ENCODE data around the gene SLC18A3. TPM values are rescaled to one million over a fixed set of nuclear protein-coding genes. Genes with fewer than 3 reads are reported as not detected.

SLC18A3 gene
- total RNA-seq, 2 experiments from 2014 or later, result not detected

GRCh38 chr10:49600781-49601400, 9.2 kb upstream of the SLC18A3 start:
- ATAC-seq (no peak), DNase-seq (no peak)
- TF ChIP-seq CTCF (IDR thresholded peaks at IDR 0.05), result no peak
- Mint-ChIP-seq H3K4me1 (ENCODE audit: low read depth) (no peaks in the 10 kb centered on the region), H3K27ac (no peak overlapping the region), H3K36me3 (ENCODE audit: low read depth) (no peaks in the 10 kb centered on the region), H3K4me3 (no peak overlapping the region), H3K9me3 (no peaks in the 10 kb centered on the region), H3K27me3 (peaks cover 25% of the 10 kb centered on the region)
- ChIA-PET POLR2A (no interaction called here), CTCF (interaction anchor here (1.3 kb wide), 1 partner anchor 7 kb away, joined by 4 read pairs; no protein-coding TSS in a partner anchor)
- intact Hi-C loops (cut with micrococcal nuclease), result loop anchor here (10.0 kb wide), 1 partner anchor 164 kb away; the partner anchor contains the start of gene OGDHL

GRCh38 chr10:49601857-49602256, 8.3 kb upstream of the SLC18A3 start:
- H3K4me1 Mint-ChIP-seq (ENCODE audit: low read depth), result no peaks in the 10 kb centered on the region
- ChIA-PET CTCF (interaction anchor here (1.2 to 1.3 kb wide), 2 partner anchors 8 to 11 kb away, joined by 3 to 4 read pairs; no protein-coding TSS in a partner anchor), POLR2A (no interaction called here)
- no peak for TF ChIP-seq CTCF (IDR thresholded peaks at IDR 0.05)
- H3K27me3 Mint-ChIP-seq, result peaks cover 32% of the 10 kb centered on the region
- intact Hi-C loops (cut with micrococcal nuclease), result loop anchor here (10.0 kb wide), 1 partner anchor 163 kb away; the partner anchor contains the start of gene OGDHL
- H3K36me3 Mint-ChIP-seq (ENCODE audit: low read depth), result no peaks in the 10 kb centered on the region
- no peak for DNase-seq
- no peak overlapping the region for H3K4me3 Mint-ChIP-seq
- H3K9me3 Mint-ChIP-seq, result no peaks in the 10 kb centered on the region
- ATAC-seq, result no peak
- H3K27ac Mint-ChIP-seq, result no peak overlapping the region

- no peak for TF ChIP-seq CTCF (IDR thresholded peaks at IDR 0.05)
- POLR2A ChIA-PET, result no interaction called here
- Mint-ChIP-seq H3K4me3 (no peak overlapping the region), H3K36me3 (ENCODE audit: low read depth) (no peaks in the 10 kb centered on the region), H3K4me1 (ENCODE audit: low read depth) (no peaks in the 10 kb centered on the region), H3K27ac (no peak overlapping the region), H3K9me3 (no peaks in the 10 kb centered on the region), H3K27me3 (peaks cover 38% of the 10 kb centered on the region)
- ATAC-seq, result no peak
- CTCF ChIA-PET, result interaction anchor here (1.2 to 1.3 kb wide), 2 partner anchors 9 to 11 kb away, joined by 3 to 4 read pairs; no protein-coding TSS in a partner anchor
- DNase-seq, result no peak
- intact Hi-C loops (cut with micrococcal nuclease), result loop anchor here (10.0 kb wide), 1 partner anchor 162 kb away; the partner anchor contains the start of gene OGDHL
Observed at GRCh38 chr10:49602380-49603023, 7.6 kb upstream of the SLC18A3 start.

- Mint-ChIP-seq H3K4me1 (ENCODE audit: low read depth) (no peaks in the 10 kb centered on the region), H3K27me3 (peaks cover 56% of the 10 kb centered on the region), H3K4me3 (no peak overlapping the region), H3K36me3 (ENCODE audit: low read depth) (no peaks in the 10 kb centered on the region), H3K27ac (no peak overlapping the region), H3K9me3 (no peaks in the 10 kb centered on the region)
- ChIA-PET CTCF (interaction anchor here (1.5 to 3.2 kb wide), 3 partner anchors 10 to 12 kb away, joined by 6 to 12 read pairs (median 8); no protein-coding TSS in a partner anchor), POLR2A (no interaction called here)
- ATAC-seq (no peak), DNase-seq (no peak)
- TF ChIP-seq CTCF (IDR thresholded peaks at IDR 0.05), result no peak
- intact Hi-C loops (cut with micrococcal nuclease), result loop anchor here (10.0 kb wide), 1 partner anchor 159 kb away; the partner anchor contains the start of gene OGDHL
Observed at GRCh38 chr10:49605216-49605938, 4.7 kb upstream of the SLC18A3 start.
